Liver (tissue), 9 donors: ENCODE results near the gene KCNC2. TPM values are rescaled to one million over a fixed set of nuclear protein-coding genes. Genes with fewer than 3 reads are reported as not detected.

Experiments
- DNase-seq: peaks from one replicate; pipeline ENCODE4 v3.0.0-alpha.2; 2017; ENCODE audit warnings: low spot score
- H3K27ac ChIP-seq, 2 donors: one replicate each; pipeline ENCODE4 v1.7.0; 2013; ENCODE audit warnings: inconsistent platforms in 2 of 2, low read length in 2 of 2, control low read depth in 1 of 2, low read depth in 1 of 2, mild to moderate bottlenecking in 1 of 2
- H3K27me3 ChIP-seq, 4 donors: one replicate each; pipeline versions ENCODE4 v1.6.1 to v1.7.0; 2013; ENCODE audit warnings: low read length in 3 of 4, inconsistent platforms in 1 of 4, mild to moderate bottlenecking in 1 of 4, moderate library complexity in 1 of 4; ENCODE audit not compliant: control insufficient read depth in 4 of 4, insufficient read depth in 4 of 4
- H3K36me3 ChIP-seq, 4 donors: one replicate each; pipeline versions ENCODE4 v1.6.1 to v1.7.0; 2013; ENCODE audit warnings: low read length in 3 of 4, mild to moderate bottlenecking in 3 of 4, low read depth in 1 of 4, moderate library complexity in 1 of 4; ENCODE audit not compliant: control insufficient read depth in 4 of 4, insufficient read depth in 3 of 4
- H3K4me1 ChIP-seq, 4 donors: one replicate each; pipeline versions ENCODE4 v1.6.1 to v1.7.0; 2013; ENCODE audit warnings: low read length in 3 of 4, mild to moderate bottlenecking in 3 of 4, moderate library complexity in 1 of 4; ENCODE audit not compliant: control insufficient read depth in 4 of 4, insufficient read depth in 4 of 4
- H3K4me3 ChIP-seq, 3 donors: one replicate each; pipeline versions ENCODE4 v1.6.1 to v1.7.0; 2013; ENCODE audit warnings: low read length in 3 of 3, control low read depth in 1 of 3, low read depth in 1 of 3, mild to moderate bottlenecking in 1 of 3
- H3K9ac ChIP-seq, 2 donors: one replicate each; pipeline ENCODE4 v1.7.0; 2013; ENCODE audit warnings: low read length in 2 of 2, mild to moderate bottlenecking in 2 of 2, moderate library complexity in 2 of 2, control low read depth in 1 of 2, low read depth in 1 of 2
- H3K9me3 ChIP-seq, 4 donors: one replicate each; pipeline versions ENCODE4 v1.6.1 to v1.7.0; 2013; ENCODE audit warnings: low read length in 3 of 4; ENCODE audit not compliant: control insufficient read depth in 4 of 4
- ATF3 ChIP-seq: IDR thresholded peaks from 2 replicates; pipeline ENCODE4 v1.6.1; 2016; ENCODE audit warnings: antibody characterized with exemption
- EGR1 ChIP-seq, 2 donors: IDR thresholded peaks; 2 replicates each; pipeline ENCODE4 v1.6.1; 2016 to 2018; ENCODE audit warnings: antibody characterized with exemption in 2 of 2, low read depth in 2 of 2
- FOXA1 ChIP-seq: IDR thresholded peaks from 2 replicates; pipeline ENCODE4 v1.6.1; 2016; ENCODE audit warnings: antibody characterized with exemption
- FOXA2 ChIP-seq: IDR thresholded peaks from 2 replicates; pipeline ENCODE4 v1.6.1; 2016; ENCODE audit warnings: antibody characterized with exemption
- GABPA ChIP-seq, 2 donors: IDR thresholded peaks in 1 of 2; conservative IDR thresholded peaks in 1 of 2; 2 replicates each; pipeline ENCODE4 v1.6.1; 2016; ENCODE audit warnings: antibody characterized with exemption in 2 of 2, mild to moderate bottlenecking in 1 of 2, moderate library complexity in 1 of 2
- HNF4A ChIP-seq, 2 donors: conservative IDR thresholded peaks; 2 replicates each; pipeline ENCODE4 v1.6.1; 2016; ENCODE audit warnings: antibody characterized with exemption in 2 of 2, mild to moderate bottlenecking in 2 of 2
- HNF4G ChIP-seq: IDR thresholded peaks from 2 replicates; pipeline ENCODE4 v1.6.1; 2016; ENCODE audit warnings: antibody characterized with exemption
- JUND ChIP-seq, 2 donors: IDR thresholded peaks; 2 replicates each; pipeline ENCODE4 v1.6.1; 2016; ENCODE audit warnings: antibody characterized with exemption in 2 of 2
- MAX ChIP-seq: IDR thresholded peaks from 2 replicates; pipeline ENCODE4 v1.6.1; 2016; ENCODE audit warnings: antibody characterized with exemption
- NR2F2 ChIP-seq: IDR thresholded peaks from 2 replicates; pipeline ENCODE4 v1.6.1; 2016; ENCODE audit warnings: antibody characterized with exemption
- RAD21 ChIP-seq, 2 donors: IDR thresholded peaks; 2 replicates each; pipeline ENCODE4 v1.6.1; 2016; ENCODE audit warnings: antibody characterized with exemption in 2 of 2, mild to moderate bottlenecking in 2 of 2
- RXRA ChIP-seq, 2 donors: IDR thresholded peaks; 2 replicates each; pipeline ENCODE4 v1.6.1; 2017 to 2018; ENCODE audit warnings: antibody characterized with exemption in 2 of 2, mild to moderate bottlenecking in 1 of 2
- TAF1 ChIP-seq: conservative IDR thresholded peaks from 2 replicates; pipeline ENCODE4 v1.6.1; 2016; ENCODE audit warnings: antibody characterized with exemption, mild to moderate bottlenecking
- YY1 ChIP-seq: IDR thresholded peaks from 2 replicates; pipeline ENCODE4 v1.6.1; 2016; ENCODE audit warnings: antibody characterized with exemption, mild to moderate bottlenecking
- ZBTB33 ChIP-seq: IDR thresholded peaks from 2 replicates; pipeline ENCODE4 v1.6.1; 2016; ENCODE audit warnings: antibody characterized with exemption
- WGBS: extraction: QIAGEN DNeasy Blood & Tissue Kit; methylation state at CpG from one replicate; pipeline ENCODE4 v1.1.7; 2013; 5-methylcytosine and 5-hydroxymethylcytosine counted together
- polyA plus RNA-seq, 2 donors: library from polyadenylated mRNA; stranded (reverse) in 1 of 2; unstranded in 1 of 2; fragments of 200-250 nt in 1 of 2; fragments of >200 nt in 1 of 2; fragmentation: Nextera tagmentation in 1 of 2; extraction: Ambion mirVana in 1 of 2; gene quantifications; one replicate each; pipeline versions ENCODE4 v1.2.1 to v1.2.3, GENCODE V29; 2013 to 2015
- total RNA-seq, 2 donors: library from RNA; depleted of rRNA; stranded (reverse); fragments of >200 nt; gene quantifications; one replicate each; pipeline ENCODE4 v1.2.3, GENCODE V29; 2014
- TF ChIP-seq, protein P1 (sequence below): IDR thresholded peaks from 2 replicates; pipeline ENCODE4 v1.6.1; 2016; ENCODE audit warnings: antibody characterized with exemption, mild to moderate bottlenecking
- TF ChIP-seq, protein P2 (sequence below): fragments of 150-350 bp; IDR thresholded peaks from 2 replicates; pipeline ENCODE4 v1.5.1; 2017; ENCODE audit warnings: improper control_type of control experiment, low read depth, low read length; ENCODE audit not compliant: missing input control
- donor health status: healthy.
- donor health status: healthy.
- donor health status: healthy.
- donor health status: healthy.
- donor health status: healthy.

Gene KCNC2
- total and polyA plus RNA-seq, 4 donors = under 0.01 to 0.02 TPM; not detected in 2

DNA sequence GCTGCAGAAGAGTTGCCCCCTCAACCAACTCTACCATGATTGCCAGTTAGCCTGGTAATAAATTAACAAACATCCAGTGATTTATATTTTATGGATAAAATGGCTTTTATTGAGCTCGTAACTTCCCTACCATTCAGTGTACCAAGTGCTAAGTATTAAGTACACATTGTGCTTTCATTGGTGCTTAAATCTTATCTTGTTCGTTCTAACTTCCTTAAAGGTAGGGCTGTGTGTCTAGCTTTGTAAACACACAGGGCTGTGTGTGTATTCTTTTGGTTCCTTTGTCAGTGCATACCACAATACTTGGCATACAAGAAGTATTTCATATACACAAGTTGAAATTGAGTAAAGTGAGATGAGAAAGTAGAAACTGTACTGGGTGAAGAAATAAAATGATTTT is 80.4 kb downstream of the KCNC2 start:
- Histone ChIP-seq H3K4me1 (no peaks in the 10 kb centered on the region), H3K27ac (no peak overlapping the region), H3K9ac (no peak overlapping the region), H3K4me3 (no peak overlapping the region), H3K9me3 (peaks cover 0 to 4% (median under 1%) of the 10 kb centered on the region in 4 donors), H3K27me3 (no peaks in the 10 kb centered on the region), H3K36me3 (no peaks in the 10 kb centered on the region)
- no peak for DNase-seq
- TF ChIP-seq, protein P1, sequence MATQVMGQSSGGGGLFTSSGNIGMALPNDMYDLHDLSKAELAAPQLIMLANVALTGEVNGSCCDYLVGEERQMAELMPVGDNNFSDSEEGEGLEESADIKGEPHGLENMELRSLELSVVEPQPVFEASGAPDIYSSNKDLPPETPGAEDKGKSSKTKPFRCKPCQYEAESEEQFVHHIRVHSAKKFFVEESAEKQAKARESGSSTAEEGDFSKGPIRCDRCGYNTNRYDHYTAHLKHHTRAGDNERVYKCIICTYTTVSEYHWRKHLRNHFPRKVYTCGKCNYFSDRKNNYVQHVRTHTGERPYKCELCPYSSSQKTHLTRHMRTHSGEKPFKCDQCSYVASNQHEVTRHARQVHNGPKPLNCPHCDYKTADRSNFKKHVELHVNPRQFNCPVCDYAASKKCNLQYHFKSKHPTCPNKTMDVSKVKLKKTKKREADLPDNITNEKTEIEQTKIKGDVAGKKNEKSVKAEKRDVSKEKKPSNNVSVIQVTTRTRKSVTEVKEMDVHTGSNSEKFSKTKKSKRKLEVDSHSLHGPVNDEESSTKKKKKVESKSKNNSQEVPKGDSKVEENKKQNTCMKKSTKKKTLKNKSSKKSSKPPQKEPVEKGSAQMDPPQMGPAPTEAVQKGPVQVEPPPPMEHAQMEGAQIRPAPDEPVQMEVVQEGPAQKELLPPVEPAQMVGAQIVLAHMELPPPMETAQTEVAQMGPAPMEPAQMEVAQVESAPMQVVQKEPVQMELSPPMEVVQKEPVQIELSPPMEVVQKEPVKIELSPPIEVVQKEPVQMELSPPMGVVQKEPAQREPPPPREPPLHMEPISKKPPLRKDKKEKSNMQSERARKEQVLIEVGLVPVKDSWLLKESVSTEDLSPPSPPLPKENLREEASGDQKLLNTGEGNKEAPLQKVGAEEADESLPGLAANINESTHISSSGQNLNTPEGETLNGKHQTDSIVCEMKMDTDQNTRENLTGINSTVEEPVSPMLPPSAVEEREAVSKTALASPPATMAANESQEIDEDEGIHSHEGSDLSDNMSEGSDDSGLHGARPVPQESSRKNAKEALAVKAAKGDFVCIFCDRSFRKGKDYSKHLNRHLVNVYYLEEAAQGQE = no peak
- TF ChIP-seq MAX = no peak
- no peak for TF ChIP-seq RXRA (IDR thresholded peaks at IDR 0.05)
- TF ChIP-seq FOXA1 = no peak
- TF ChIP-seq RAD21 (IDR thresholded peaks at IDR 0.05) = no peak
- TF ChIP-seq JUND (IDR thresholded peaks at IDR 0.05) = no peak
- TF ChIP-seq TAF1 = no peak
- 40% methylated on average over 2 of the region's 2 CpGs for WGBS

GRCh38 chr12:75121036-75121705 is 88.5 kb downstream of the KCNC2 start:
- no peak for DNase-seq
- Histone ChIP-seq H3K4me3 (no peak overlapping the region), H3K9ac (no peak overlapping the region), H3K27ac (no peak overlapping the region), H3K9me3 (peaks cover 0 to 2% (median 0%) of the 10 kb centered on the region in 4 donors), H3K4me1 (no peaks in the 10 kb centered on the region), H3K36me3 (no peaks in the 10 kb centered on the region), H3K27me3 (no peaks in the 10 kb centered on the region)
- no peak for TF ChIP-seq HNF4A (conservative IDR thresholded peaks at IDR 0.05)
- no peak for TF ChIP-seq FOXA2
- no peak for TF ChIP-seq TAF1
- no peak for TF ChIP-seq EGR1 (IDR thresholded peaks at IDR 0.05; ENCODE audit: low read depth in 2 of 2)
- TF ChIP-seq HNF4G = no peak
- TF ChIP-seq RAD21 (IDR thresholded peaks at IDR 0.05) = no peak
- TF ChIP-seq YY1 = no peak
- TF ChIP-seq, protein P2, sequence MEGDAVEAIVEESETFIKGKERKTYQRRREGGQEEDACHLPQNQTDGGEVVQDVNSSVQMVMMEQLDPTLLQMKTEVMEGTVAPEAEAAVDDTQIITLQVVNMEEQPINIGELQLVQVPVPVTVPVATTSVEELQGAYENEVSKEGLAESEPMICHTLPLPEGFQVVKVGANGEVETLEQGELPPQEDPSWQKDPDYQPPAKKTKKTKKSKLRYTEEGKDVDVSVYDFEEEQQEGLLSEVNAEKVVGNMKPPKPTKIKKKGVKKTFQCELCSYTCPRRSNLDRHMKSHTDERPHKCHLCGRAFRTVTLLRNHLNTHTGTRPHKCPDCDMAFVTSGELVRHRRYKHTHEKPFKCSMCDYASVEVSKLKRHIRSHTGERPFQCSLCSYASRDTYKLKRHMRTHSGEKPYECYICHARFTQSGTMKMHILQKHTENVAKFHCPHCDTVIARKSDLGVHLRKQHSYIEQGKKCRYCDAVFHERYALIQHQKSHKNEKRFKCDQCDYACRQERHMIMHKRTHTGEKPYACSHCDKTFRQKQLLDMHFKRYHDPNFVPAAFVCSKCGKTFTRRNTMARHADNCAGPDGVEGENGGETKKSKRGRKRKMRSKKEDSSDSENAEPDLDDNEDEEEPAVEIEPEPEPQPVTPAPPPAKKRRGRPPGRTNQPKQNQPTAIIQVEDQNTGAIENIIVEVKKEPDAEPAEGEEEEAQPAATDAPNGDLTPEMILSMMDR = no peak
- no peak for TF ChIP-seq ZBTB33
- TF ChIP-seq ATF3 = no peak
- TF ChIP-seq MAX = no peak
- TF ChIP-seq, protein P1 = no peak
- no peak for TF ChIP-seq NR2F2
- no peak for TF ChIP-seq JUND (IDR thresholded peaks at IDR 0.05)
- no peak for TF ChIP-seq GABPA (IDR thresholded peaks at IDR 0.05 in 1 of 2, conservative IDR thresholded peaks at IDR 0.05 in 1 of 2)
- 73% methylated on average over 2 of the region's 2 CpGs for WGBS
